SK-N-SH (cell line): ENCODE data around the gene PLIN3. TPM values are rescaled to one million over a fixed set of nuclear protein-coding genes. Genes with fewer than 3 reads are reported as not detected.
"Not testable (repeated sequence)": the region's sequence is repeated elsewhere in the genome, so short reads cannot be mapped to it uniquely, and the experiment has no call there.

Experiments used
- CTCF ChIA-PET: fragments of 300-600, 350-600 bp; formaldehyde crosslinking; extraction: SDS; loops from one replicate; lab custom pipeline; 2021; lab: Yijun Ruan, JAX
- POLR2A ChIA-PET: fragments of 350-600 bp; sonication (Branson Sonifier 250); formaldehyde crosslinking; extraction: SDS; loops from one replicate; lab custom pipeline; 2020; ENCODE audit warnings: antibody characterized with exemption, inconsistent platforms; lab: Yijun Ruan, JAX
- DNase-seq: peaks from one replicate; pipeline ENCODE4 v3.0.0; 2012
- H2AFZ ChIP-seq: fragments of 200-600 bp; sonication (generic); 2 replicates; pipeline ENCODE4 v1.8.1; 2016; ENCODE audit warnings: antibody characterized with exemption, mild to moderate bottlenecking, low read depth
- H3F3A ChIP-seq: fragments of 200-600 bp; sonication (generic); replicated peaks from 2 replicates; pipeline ENCODE3; 2016; ENCODE audit warnings: antibody characterized with exemption, mild to moderate bottlenecking; ENCODE audit not compliant: insufficient read depth
- H3K27ac ChIP-seq, 2 experiments: fragments of 200-500 bp in 1 of 2; fragments of 200-600 bp in 1 of 2; sonication (Bioruptor generic) in 1 of 2; sonication (generic), shearing (Covaris generic) in 1 of 2; 2 replicates each; pipeline versions ENCODE4 v1.5.1 to v1.6.1; 2014 to 2016; ENCODE audit warnings: low read depth in 2 of 2, inconsistent platforms in 1 of 2, low read length in 1 of 2, mild to moderate bottlenecking in 1 of 2, mixed read lengths in 1 of 2
- H3K27me3 ChIP-seq: fragments of 200-600 bp; sonication (generic), shearing (Covaris generic); 2 replicates; pipeline ENCODE4 v1.6.1; 2016; ENCODE audit warnings: mixed run types; ENCODE audit not compliant: insufficient read depth
- H3K36me3 ChIP-seq, 2 experiments: fragments of 200-500 bp in 1 of 2; fragments of 200-600 bp in 1 of 2; sonication (Bioruptor generic) in 1 of 2; sonication (generic) in 1 of 2; replicated peaks in 1 of 2; 2 replicates each; pipeline versions ENCODE3 to v1.5.1; 2014 to 2016; ENCODE audit warnings: low read length in 1 of 2, mild to moderate bottlenecking in 1 of 2; ENCODE audit not compliant: insufficient read depth in 2 of 2, control insufficient read depth in 1 of 2
- H3K4me1 ChIP-seq, 2 experiments: fragments of 200-500 bp in 1 of 2; fragments of 200-600 bp in 1 of 2; sonication (Bioruptor generic) in 1 of 2; sonication (generic), shearing (Covaris generic) in 1 of 2; 2 replicates each; pipeline versions ENCODE4 v1.5.1 to v1.6.1; 2014 to 2016; ENCODE audit warnings: low read depth in 1 of 2, low read length in 1 of 2, mixed run types in 1 of 2; ENCODE audit not compliant: insufficient read depth in 2 of 2, control insufficient read depth in 1 of 2
- H3K4me2 ChIP-seq: fragments of 200-600 bp; sonication (generic), shearing (Covaris generic); 2 replicates; pipeline ENCODE4 v1.6.1; 2017; ENCODE audit warnings: mixed run types
- H3K4me3 ChIP-seq, 2 experiments: fragments of 200-500 bp in 1 of 2; fragments of 200-600 bp in 1 of 2; sonication (Bioruptor generic) in 1 of 2; sonication (generic), shearing (Covaris generic) in 1 of 2; 2 replicates each; pipeline versions ENCODE4 v1.5.1 to v1.8.1; 2014 to 2016; ENCODE audit warnings: low read depth in 2 of 2, inconsistent platforms in 1 of 2, low read length in 1 of 2, mild to moderate bottlenecking in 1 of 2, mixed read lengths in 1 of 2, moderate library complexity in 1 of 2
- H3K79me2 ChIP-seq: fragments of 200-600 bp; sonication (generic); 2 replicates; pipeline ENCODE4 v1.8.1; 2017; ENCODE audit warnings: mild to moderate bottlenecking; ENCODE audit not compliant: insufficient read depth
- H3K9ac ChIP-seq: fragments of 200-600 bp; sonication (generic); 2 replicates; pipeline ENCODE4 v1.6.1; 2017; ENCODE audit warnings: mixed run types
- H3K9me2 ChIP-seq: fragments of 200-600 bp; sonication (generic); 2 replicates; pipeline ENCODE4 v1.6.1; 2017; ENCODE audit warnings: mixed run types
- H3K9me3 ChIP-seq: fragments of 200-600 bp; sonication (generic); 2 replicates; pipeline ENCODE4 v1.6.1; 2017; ENCODE audit warnings: mixed run types, mild to moderate bottlenecking, moderate library complexity
- H4K20me1 ChIP-seq: fragments of 200-600 bp; sonication (generic); 2 replicates; pipeline ENCODE4 v1.6.1; 2017; ENCODE audit warnings: mild to moderate bottlenecking, mixed run types; ENCODE audit not compliant: insufficient read depth
- ELF1 ChIP-seq: IDR thresholded peaks from 2 replicates; pipeline ENCODE4 v1.4.0; 2012
- EP300 ChIP-seq, 2 experiments: IDR thresholded peaks; 2 replicates each; pipeline versions ENCODE4 v1.4.0 to v1.6.1; 2012; ENCODE audit warnings: borderline replicate concordance in 1 of 2, low read depth in 1 of 2, low read length in 1 of 2
- FOXJ3 ChIP-seq: sonication (generic); formaldehyde crosslinking; IDR thresholded peaks from 2 replicates; pipeline ENCODE4 v1.5.1; 2020; ENCODE audit warnings: mild to moderate bottlenecking, missing genetic modification reagents
- GABPA ChIP-seq: IDR thresholded peaks from 2 replicates; pipeline ENCODE4 v1.4.0; 2012; ENCODE audit warnings: low read depth, mild to moderate bottlenecking
- MAX ChIP-seq: IDR thresholded peaks from 2 replicates; pipeline ENCODE4 v1.4.0; 2012; ENCODE audit warnings: low read depth
- NRF1 ChIP-seq: IDR thresholded peaks from 2 replicates; pipeline ENCODE4 v1.6.1; 2012; ENCODE audit warnings: low read depth, mild to moderate bottlenecking, low read length
- RAD21 ChIP-seq: IDR thresholded peaks from 2 replicates; pipeline ENCODE4 v1.6.1; 2012; ENCODE audit warnings: mild to moderate bottlenecking, low read length
- RCOR1 ChIP-seq: fragments of 150-350 bp; IDR thresholded peaks from 2 replicates; pipeline ENCODE4 v1.6.1; 2017; ENCODE audit warnings: antibody characterized with exemption, low read length
- RXRA ChIP-seq: IDR thresholded peaks from 2 replicates; pipeline ENCODE4 v1.4.0; 2012; ENCODE audit warnings: low read depth, mild to moderate bottlenecking, borderline replicate concordance
- SIN3A ChIP-seq: IDR thresholded peaks from 2 replicates; pipeline ENCODE4 v1.6.1; 2012; ENCODE audit warnings: low read depth, mild to moderate bottlenecking, low read length, moderate library complexity, borderline replicate concordance
- SMC3 ChIP-seq: IDR thresholded peaks from 2 replicates; pipeline ENCODE4 v1.6.1; 2012; ENCODE audit warnings: low read depth, low read length, improper control_type of control experiment
- TAF1 ChIP-seq: IDR thresholded peaks from 2 replicates; pipeline ENCODE4 v1.6.1; 2012; ENCODE audit warnings: low read depth, mild to moderate bottlenecking, low read length, moderate library complexity, borderline replicate concordance
- TEAD4 ChIP-seq: IDR thresholded peaks from 2 replicates; pipeline ENCODE4 v1.4.0; 2012; ENCODE audit warnings: mild to moderate bottlenecking, borderline replicate concordance; ENCODE audit not compliant: insufficient read depth
- WGBS: methylation state at CpG from one replicate; pipeline ENCODE4 v1.1.6; 2017; ENCODE audit warnings: low lambda C conversion rate; 5-methylcytosine and 5-hydroxymethylcytosine counted together
- polyA plus RNA-seq, 3 experiments: library from polyadenylated mRNA; depleted of rRNA; stranded (reverse); fragments of >200 nt; gene quantifications; 2 replicates each; pipeline ENCODE4 v1.2.3, GENCODE V29; 2012
- TF ChIP-seq, protein P1 (sequence below): fragments of 150-350 bp; IDR thresholded peaks from 2 replicates; pipeline ENCODE4 v1.6.1; 2016; ENCODE audit warnings: mild to moderate bottlenecking, low read depth, low read length
- TF ChIP-seq, protein P2 (sequence below): IDR thresholded peaks from 2 replicates; pipeline ENCODE4; 2012

The PLIN3 gene
- polyA plus RNA-seq, 1 of the 3 experiments (the other 2 are of a cell fraction): 129 TPM

- H3K4me3 ChIP-seq: no peak overlapping the region
- H3K4me2 ChIP-seq: no peak overlapping the region
- WGBS: 88% methylated on average over 5 of the region's 5 CpGs
- H3K79me2 ChIP-seq: peaks cover 41% of the 10 kb centered on the region
- POLR2A ChIA-PET: no interaction called here
- no peak overlapping the region for H3K9ac ChIP-seq
- H2AFZ ChIP-seq: no peak overlapping the region
- H3K36me3 ChIP-seq: peaks cover 0 to 5% of the 10 kb centered on the region in 2 experiments
- DNase-seq: no peak
- TF ChIP-seq TAF1: no peak
- TF ChIP-seq ELF1: no peak
- TF ChIP-seq SIN3A: no peak
- no peak for TF ChIP-seq TEAD4
- TF ChIP-seq RAD21: no peak
- no peak for TF ChIP-seq GABPA
- TF ChIP-seq EP300 (IDR thresholded peaks at IDR 0.05; ENCODE audit: borderline replicate concordance in 1 of 2, low read depth in 1 of 2, low read length in 1 of 2): no peak
- no peak for TF ChIP-seq RXRA
- no peak for TF ChIP-seq RCOR1
- TF ChIP-seq, protein P1, sequence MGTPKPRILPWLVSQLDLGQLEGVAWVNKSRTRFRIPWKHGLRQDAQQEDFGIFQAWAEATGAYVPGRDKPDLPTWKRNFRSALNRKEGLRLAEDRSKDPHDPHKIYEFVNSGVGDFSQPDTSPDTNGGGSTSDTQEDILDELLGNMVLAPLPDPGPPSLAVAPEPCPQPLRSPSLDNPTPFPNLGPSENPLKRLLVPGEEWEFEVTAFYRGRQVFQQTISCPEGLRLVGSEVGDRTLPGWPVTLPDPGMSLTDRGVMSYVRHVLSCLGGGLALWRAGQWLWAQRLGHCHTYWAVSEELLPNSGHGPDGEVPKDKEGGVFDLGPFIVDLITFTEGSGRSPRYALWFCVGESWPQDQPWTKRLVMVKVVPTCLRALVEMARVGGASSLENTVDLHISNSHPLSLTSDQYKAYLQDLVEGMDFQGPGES: no peak
- TF ChIP-seq FOXJ3 (CRISPR knock-in tag): no peak
- TF ChIP-seq SMC3: no peak
- no peak for TF ChIP-seq MAX
- TF ChIP-seq, protein P2, sequence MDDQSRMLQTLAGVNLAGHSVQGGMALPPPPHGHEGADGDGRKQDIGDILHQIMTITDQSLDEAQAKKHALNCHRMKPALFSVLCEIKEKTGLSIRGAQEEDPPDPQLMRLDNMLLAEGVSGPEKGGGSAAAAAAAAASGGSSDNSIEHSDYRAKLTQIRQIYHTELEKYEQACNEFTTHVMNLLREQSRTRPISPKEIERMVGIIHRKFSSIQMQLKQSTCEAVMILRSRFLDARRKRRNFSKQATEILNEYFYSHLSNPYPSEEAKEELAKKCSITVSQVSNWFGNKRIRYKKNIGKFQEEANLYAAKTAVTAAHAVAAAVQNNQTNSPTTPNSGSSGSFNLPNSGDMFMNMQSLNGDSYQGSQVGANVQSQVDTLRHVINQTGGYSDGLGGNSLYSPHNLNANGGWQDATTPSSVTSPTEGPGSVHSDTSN: no peak
- no peak for TF ChIP-seq NRF1
- H3K27ac ChIP-seq: no peak overlapping the region
- H4K20me1 ChIP-seq: no peaks in the 10 kb centered on the region
- peaks cover 5% of the 10 kb centered on the region in 2 experiments; a peak in 1 of 4 replicates for H3K4me1 ChIP-seq
- no peaks in the 10 kb centered on the region for H3K9me2 ChIP-seq
- H3K9me3 ChIP-seq: no peaks in the 10 kb centered on the region
- CTCF ChIA-PET: interaction anchor here (1.0 to 2.1 kb wide), 2 partner anchors 23 to 40 kb away, joined by 3 to 16 read pairs; no protein-coding TSS in a partner anchor
- peaks cover 15% of the 10 kb centered on the region for H3F3A ChIP-seq
- no peaks in the 10 kb centered on the region for H3K27me3 ChIP-seq
Measured at GRCh38 chr19:4832776-4833175, 34.7 kb downstream of the PLIN3 start.

GRCh38 chr19:4831979-4832340 is 35.5 kb downstream of the PLIN3 start:
- H3K4me1 ChIP-seq, H3K36me3 ChIP-seq, H3K27me3 ChIP-seq, H3F3A ChIP-seq, DNase-seq, H3K9me3 ChIP-seq, H4K20me1 ChIP-seq, H3K9me2 ChIP-seq: not testable (repeated sequence)
- 36% methylated on average over 9 of the region's 9 CpGs for WGBS
- peak overlapping the region; percentile 95 for H3K9ac ChIP-seq
- peaks cover 46% of the 10 kb centered on the region for H3K79me2 ChIP-seq
- CTCF ChIA-PET: interaction anchor here (1.6 to 2.3 kb wide), 3 partner anchors 20 to 206 kb away, joined by 4 to 16 read pairs (median 12); no protein-coding TSS in a partner anchor
- H3K4me3 ChIP-seq: peak overlapping the region; percentile 67 to 91
- peak overlapping the region; percentile 99 for H3K4me2 ChIP-seq
- peak overlapping the region; percentile 95 for H2AFZ ChIP-seq
- POLR2A ChIA-PET: interaction anchor here (0.6 kb wide), 1 partner anchor 19 kb away, joined by 3 read pairs; no protein-coding TSS in a partner anchor
- H3K27ac ChIP-seq: peak overlapping the region; percentile 36 to 45; a peak in 2 of 4 replicates
